Neutrophil (primary cell): ENCODE data around the gene ABLIM2.

Experiments used
- H3K27ac ChIP-seq: fragments of 200-600 bp; sonication (generic); 2 replicates; pipeline ENCODE4 v1.5.1; 2016; ENCODE audit warnings: mild to moderate bottlenecking, moderate library complexity
- H3K27me3 ChIP-seq: fragments of 200-600 bp; sonication (generic); 2 replicates; pipeline ENCODE4 v1.6.0; 2016; ENCODE audit warnings: mild to moderate bottlenecking
- H3K36me3 ChIP-seq: fragments of 200-600 bp; sonication (generic); 2 replicates; pipeline ENCODE4 v1.5.1; 2017
- H3K4me1 ChIP-seq, 2 experiments: fragments of 200-600 bp in 1 of 2; sonication (generic) in 1 of 2; 1 replicate in 1 of 2; 2 replicates in 1 of 2; pipeline versions ENCODE4 v1.5.1 to v1.6.1; 2013 to 2016; ENCODE audit warnings: low read depth in 1 of 2, low read length in 1 of 2, mild to moderate bottlenecking in 1 of 2, moderate library complexity in 1 of 2; ENCODE audit not compliant: control insufficient read depth in 1 of 2, insufficient read depth in 1 of 2
- H3K4me3 ChIP-seq, 2 experiments: fragments of 200-600 bp in 1 of 2; sonication (generic) in 1 of 2; 1 replicate in 1 of 2; 2 replicates in 1 of 2; pipeline ENCODE4 v1.5.1; 2013 to 2016; ENCODE audit warnings: low read depth in 1 of 2, low read length in 1 of 2, mild to moderate bottlenecking in 1 of 2, moderate library complexity in 1 of 2
- H3K9me3 ChIP-seq: fragments of 200-600 bp; sonication (generic); 2 replicates; pipeline ENCODE4 v1.5.1; 2016
- TF ChIP-seq, protein P1 (sequence below): fragments of 200-600 bp; sonication (generic); IDR thresholded peaks from 2 replicates; pipeline ENCODE4 v1.5.1; 2016; ENCODE audit warnings: antibody characterized with exemption

Gene ABLIM2

DNA sequence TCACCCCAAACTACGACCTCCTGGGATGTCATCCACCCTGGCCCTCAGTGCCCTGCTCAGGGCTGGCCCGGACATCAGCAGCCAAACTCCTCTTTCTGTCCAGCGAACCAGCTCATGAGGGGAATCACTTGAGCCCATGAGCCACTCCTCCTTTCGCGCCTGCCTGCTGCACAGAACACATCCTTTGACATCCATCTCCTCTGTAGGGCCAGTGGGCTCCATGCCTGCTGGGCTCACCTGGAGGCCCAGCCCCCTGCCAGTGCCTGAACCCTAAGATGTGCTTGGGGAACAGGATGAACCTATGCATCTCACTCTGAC, 43.5 kb downstream of the ABLIM2 start:
- no peak overlapping the region for H3K4me3 ChIP-seq
- no peaks in the 10 kb centered on the region for H3K36me3 ChIP-seq
- no peaks in the 10 kb centered on the region for H3K4me1 ChIP-seq
- H3K27ac ChIP-seq: no peak overlapping the region
- TF ChIP-seq, protein P1, sequence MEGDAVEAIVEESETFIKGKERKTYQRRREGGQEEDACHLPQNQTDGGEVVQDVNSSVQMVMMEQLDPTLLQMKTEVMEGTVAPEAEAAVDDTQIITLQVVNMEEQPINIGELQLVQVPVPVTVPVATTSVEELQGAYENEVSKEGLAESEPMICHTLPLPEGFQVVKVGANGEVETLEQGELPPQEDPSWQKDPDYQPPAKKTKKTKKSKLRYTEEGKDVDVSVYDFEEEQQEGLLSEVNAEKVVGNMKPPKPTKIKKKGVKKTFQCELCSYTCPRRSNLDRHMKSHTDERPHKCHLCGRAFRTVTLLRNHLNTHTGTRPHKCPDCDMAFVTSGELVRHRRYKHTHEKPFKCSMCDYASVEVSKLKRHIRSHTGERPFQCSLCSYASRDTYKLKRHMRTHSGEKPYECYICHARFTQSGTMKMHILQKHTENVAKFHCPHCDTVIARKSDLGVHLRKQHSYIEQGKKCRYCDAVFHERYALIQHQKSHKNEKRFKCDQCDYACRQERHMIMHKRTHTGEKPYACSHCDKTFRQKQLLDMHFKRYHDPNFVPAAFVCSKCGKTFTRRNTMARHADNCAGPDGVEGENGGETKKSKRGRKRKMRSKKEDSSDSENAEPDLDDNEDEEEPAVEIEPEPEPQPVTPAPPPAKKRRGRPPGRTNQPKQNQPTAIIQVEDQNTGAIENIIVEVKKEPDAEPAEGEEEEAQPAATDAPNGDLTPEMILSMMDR: no peak
- peaks cover 40% of the 10 kb centered on the region for H3K27me3 ChIP-seq
- H3K9me3 ChIP-seq: no peaks in the 10 kb centered on the region

DNA sequence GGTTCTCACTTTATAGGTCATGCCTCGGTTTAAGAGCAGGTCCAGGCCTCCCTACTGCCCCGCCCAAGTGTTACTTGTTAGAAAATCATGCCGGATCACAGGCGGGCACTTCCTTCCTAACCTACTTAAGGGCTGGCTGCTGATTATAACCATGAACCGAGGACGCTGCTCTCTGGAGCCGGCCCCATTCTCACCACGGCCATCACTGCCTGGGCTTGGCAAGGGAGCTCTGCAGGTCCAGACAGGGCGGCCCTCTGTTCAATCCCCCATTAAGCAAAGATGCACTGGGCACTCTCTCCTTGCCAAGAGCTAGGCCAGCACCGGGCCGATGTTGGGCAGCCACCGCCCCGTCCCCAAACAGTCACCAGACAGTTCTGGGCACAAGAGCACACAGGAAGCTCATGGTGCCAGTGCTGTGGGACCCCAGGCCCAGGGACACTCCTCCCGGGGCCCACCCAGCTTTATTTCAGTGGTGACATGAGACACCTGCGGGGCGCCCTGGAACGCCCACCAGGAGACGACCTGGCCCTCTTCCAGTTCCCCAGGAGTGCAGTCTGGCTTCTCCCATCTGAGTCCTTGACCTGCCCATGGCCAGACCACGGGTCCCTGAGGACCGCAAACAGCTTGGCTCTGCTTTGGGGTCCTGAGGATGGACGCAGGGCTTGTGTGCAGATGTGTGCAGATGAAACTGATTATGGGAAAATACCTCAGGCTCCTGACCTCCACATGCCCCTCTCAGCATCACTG, 44.0 kb downstream of the ABLIM2 start:
- no peaks in the 10 kb centered on the region for H3K4me1 ChIP-seq
- TF ChIP-seq, protein P1: no peak
- H3K4me3 ChIP-seq: no peak overlapping the region
- peaks cover 46% of the 10 kb centered on the region for H3K27me3 ChIP-seq
- no peaks in the 10 kb centered on the region for H3K9me3 ChIP-seq
- H3K27ac ChIP-seq: no peak overlapping the region
- H3K36me3 ChIP-seq: no peaks in the 10 kb centered on the region

DNA sequence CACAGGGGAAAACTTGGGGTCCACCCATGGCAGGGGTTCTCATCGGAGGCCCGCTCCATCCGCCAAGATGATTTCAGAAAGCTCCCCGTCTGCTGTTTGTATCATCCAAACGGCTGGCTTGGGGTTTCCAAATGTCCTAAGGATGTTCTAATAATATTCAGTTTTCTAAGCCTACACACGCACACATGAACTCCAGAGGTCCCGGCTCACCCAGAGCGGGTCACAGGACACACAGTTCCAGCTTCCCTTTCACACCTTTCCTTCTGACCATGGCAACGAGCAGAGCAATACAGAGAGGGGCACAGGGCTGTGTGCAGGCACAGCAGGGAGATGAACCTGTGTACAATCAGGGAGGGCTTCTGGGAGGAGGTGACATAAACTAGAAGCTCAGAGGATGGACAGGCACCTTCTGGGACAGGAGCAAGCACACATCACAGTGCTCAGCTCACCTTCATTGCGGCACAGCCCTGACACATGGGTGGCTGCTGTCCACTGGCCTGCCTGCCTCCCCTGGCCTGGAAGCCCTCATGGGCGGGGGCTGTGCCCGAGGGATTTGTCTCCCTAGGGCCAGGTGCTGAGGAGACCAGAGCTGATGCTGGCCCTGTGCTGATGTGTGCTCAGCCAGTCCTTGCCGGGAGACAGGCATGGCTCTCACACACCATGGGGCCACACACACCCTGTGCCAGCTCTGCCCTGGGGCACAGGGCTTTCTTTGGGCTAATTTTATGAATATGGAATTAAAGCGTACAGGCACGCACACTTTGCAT, 44.8 kb downstream of the ABLIM2 start:
- no peak overlapping the region for H3K4me3 ChIP-seq
- H3K4me1 ChIP-seq: no peaks in the 10 kb centered on the region
- H3K9me3 ChIP-seq: no peaks in the 10 kb centered on the region
- H3K27ac ChIP-seq: no peak overlapping the region
- H3K36me3 ChIP-seq: no peaks in the 10 kb centered on the region
- peaks cover 49% of the 10 kb centered on the region for H3K27me3 ChIP-seq
- TF ChIP-seq, protein P1: no peak

DNA sequence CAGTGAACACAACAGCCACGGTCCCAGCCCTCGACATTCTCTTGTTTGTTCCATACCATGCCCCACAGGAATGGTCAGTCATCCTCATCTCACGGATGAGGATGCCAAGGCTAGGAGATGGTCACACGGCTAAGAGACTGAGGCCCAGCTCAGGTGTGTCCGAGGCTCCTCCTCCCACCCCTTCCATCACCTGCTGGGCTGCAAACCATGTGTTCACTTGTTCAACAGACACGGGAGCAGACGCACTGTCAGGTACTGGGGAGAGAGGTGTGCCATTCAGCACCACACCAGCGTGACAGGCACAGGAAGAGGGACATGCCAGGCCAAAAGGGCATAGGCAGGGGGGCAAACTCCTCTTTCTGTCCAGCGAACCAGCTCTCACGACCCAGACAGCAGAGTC, 45.9 kb downstream of the ABLIM2 start:
- Histone ChIP-seq H3K9me3 (no peaks in the 10 kb centered on the region), H3K4me1 (no peaks in the 10 kb centered on the region), H3K4me3 (no peak overlapping the region), H3K27me3 (peaks cover 49% of the 10 kb centered on the region), H3K27ac (no peak overlapping the region), H3K36me3 (no peaks in the 10 kb centered on the region)
- TF ChIP-seq, protein P1: no peak

DNA sequence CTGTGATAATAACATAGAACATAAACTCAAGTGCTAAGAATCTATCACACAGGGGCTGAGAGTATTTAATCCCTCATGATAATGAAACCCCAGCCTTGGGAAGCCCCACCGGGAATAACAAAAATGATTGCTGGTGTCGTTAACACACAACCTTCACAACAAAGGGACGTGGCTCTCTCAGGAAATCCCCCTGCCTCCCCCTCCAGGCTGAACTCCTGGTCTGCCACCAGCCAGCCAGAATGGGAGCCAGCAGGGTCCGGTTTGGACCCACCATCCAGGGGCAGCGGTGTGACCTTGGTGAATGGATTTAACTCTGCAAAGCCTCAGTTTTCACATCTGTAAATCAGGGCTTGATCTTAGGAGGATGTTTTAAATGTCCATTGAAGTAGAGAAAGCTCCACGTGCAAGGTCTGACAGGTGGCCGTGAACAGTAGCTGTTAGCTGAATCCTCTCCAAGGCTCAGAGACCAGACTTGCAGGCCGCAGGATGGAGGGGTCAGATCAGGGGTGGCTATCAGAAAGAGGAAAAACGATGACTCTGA, 46.5 kb downstream of the ABLIM2 start:
- Histone ChIP-seq H3K9me3 (no peaks in the 10 kb centered on the region), H3K36me3 (no peaks in the 10 kb centered on the region), H3K4me3 (no peak overlapping the region), H3K27me3 (peaks cover 49% of the 10 kb centered on the region), H3K4me1 (no peaks in the 10 kb centered on the region), H3K27ac (no peak overlapping the region)
- TF ChIP-seq, protein P1: no peak
